Tibial artery (tissue), 4 donors: ENCODE results near the gene NEUROD1.

Experiments
- DNase-seq, 2 donors: peaks; one replicate each; pipeline ENCODE4 v3.0.0-alpha.2; 2019
- H3K27ac ChIP-seq, 2 donors: fragments of 200-600 bp; sonication (generic) in 1 of 2; 1 replicate in 1 of 2; 2 replicates in 1 of 2; pipeline ENCODE4 v1.5.1; 2018 to 2019; ENCODE audit warnings: mild to moderate bottlenecking in 1 of 2
- H3K27me3 ChIP-seq, 2 donors: fragments of 200-600 bp; sonication (generic) in 1 of 2; one replicate each; pipeline versions ENCODE4 v1.5.1 to v1.6.0; 2016 to 2019
- H3K36me3 ChIP-seq, 3 donors: fragments of 200-600 bp; sonication (generic) in 2 of 3; one replicate each; pipeline ENCODE4 v1.5.1; 2016 to 2019; ENCODE audit warnings: mild to moderate bottlenecking in 2 of 3
- H3K4me1 ChIP-seq, 4 donors: fragments of 200-600 bp; sonication (generic) in 2 of 4; 1 replicate in 3 of 4; 2 replicates in 1 of 4; pipeline ENCODE4 v1.5.1; 2016 to 2019
- H3K4me3 ChIP-seq, 2 donors: fragments of 200-600 bp; sonication (generic) in 1 of 2; 1 replicate in 1 of 2; 2 replicates in 1 of 2; pipeline ENCODE4 v1.5.1; 2018 to 2019; ENCODE audit warnings: mild to moderate bottlenecking in 2 of 2
- H3K9me3 ChIP-seq, 3 donors: fragments of 200-600 bp; sonication (generic) in 1 of 3; one replicate each; pipeline ENCODE4 v1.5.1; 2016 to 2019
- CTCF ChIP-seq, 2 experiments: fragments of 200-600 bp in 1 of 2; fragments of 450-650 bp in 1 of 2; IDR thresholded peaks; one replicate each; pipeline ENCODE4 v1.5.1; 2017 to 2019; ENCODE audit warnings: antibody characterized with exemption in 2 of 2, mild to moderate bottlenecking in 1 of 2, moderate library complexity in 1 of 2
- intact Hi-C: fragments of 100-400 bp; cut with DNase I; formaldehyde crosslinking; loops from one replicate; pipeline ENCODE4 v1.15.0; 2023; ENCODE audit warnings: low total_unique reads

NEUROD1 gene

GRCh38 chr2:181675254-181675653 is 5.1 kb downstream of the NEUROD1 start:
- intact Hi-C loops: no loop called here
- no peak for DNase-seq
- H3K4me1 ChIP-seq: peaks cover 0 to 1% (median under 1%) of the 10 kb centered on the region in 4 donors
- no peak overlapping the region for H3K4me3 ChIP-seq
- peaks cover 0 to 6% (median 0%) of the 10 kb centered on the region in 3 donors for H3K9me3 ChIP-seq
- H3K27me3 ChIP-seq: peaks cover 0 to 34% of the 10 kb centered on the region in 2 donors
- H3K36me3 ChIP-seq: no peaks in the 10 kb centered on the region
- H3K27ac ChIP-seq: no peak overlapping the region
- no peak for TF ChIP-seq CTCF (IDR thresholded peaks at IDR 0.05)

- intact Hi-C loops: no loop called here
- H3K27ac ChIP-seq: no peak overlapping the region
- no peaks in the 10 kb centered on the region for H3K4me1 ChIP-seq
- no peak for TF ChIP-seq CTCF (IDR thresholded peaks at IDR 0.05)
- peaks cover 0 to 26% of the 10 kb centered on the region in 2 donors for H3K27me3 ChIP-seq
- H3K9me3 ChIP-seq: peaks cover 0 to 6% (median 0%) of the 10 kb centered on the region in 3 donors
- no peak for DNase-seq
- no peaks in the 10 kb centered on the region for H3K36me3 ChIP-seq
- H3K4me3 ChIP-seq: no peak overlapping the region
Measured at GRCh38 chr2:181674461-181674860, 5.9 kb downstream of the NEUROD1 start.

GRCh38 chr2:181673173-181673572 is 7.1 kb downstream of the NEUROD1 start:
- H3K4me1 ChIP-seq: no peaks in the 10 kb centered on the region
- no peak overlapping the region for H3K27ac ChIP-seq
- intact Hi-C loops: no loop called here
- H3K9me3 ChIP-seq: peaks cover 0 to 3% (median 0%) of the 10 kb centered on the region in 3 donors
- DNase-seq: no peak
- no peaks in the 10 kb centered on the region for H3K36me3 ChIP-seq
- no peak overlapping the region for H3K4me3 ChIP-seq
- H3K27me3 ChIP-seq: peaks cover 0 to 14% of the 10 kb centered on the region in 2 donors
- no peak for TF ChIP-seq CTCF (IDR thresholded peaks at IDR 0.05)

- Histone ChIP-seq H3K27ac (no peak overlapping the region), H3K9me3 (no peaks in the 10 kb centered on the region), H3K36me3 (no peaks in the 10 kb centered on the region), H3K4me1 (no peaks in the 10 kb centered on the region), H3K4me3 (no peak overlapping the region), H3K27me3 (peaks cover 0 to 6% of the 10 kb centered on the region in 2 donors)
- DNase-seq: no peak
- intact Hi-C loops: no loop called here
- no peak for TF ChIP-seq CTCF (IDR thresholded peaks at IDR 0.05)
Measured at GRCh38 chr2:181672255-181673008, 7.9 kb downstream of the NEUROD1 start.

GRCh38 chr2:181670632-181671031 is 9.7 kb downstream of the NEUROD1 start:
- no peaks in the 10 kb centered on the region for H3K36me3 ChIP-seq
- DNase-seq: no peak
- H3K4me3 ChIP-seq: no peak overlapping the region
- H3K4me1 ChIP-seq: no peaks in the 10 kb centered on the region
- H3K9me3 ChIP-seq: peaks cover 0 to 4% (median 2%) of the 10 kb centered on the region in 3 donors
- intact Hi-C loops: no loop called here
- TF ChIP-seq CTCF (IDR thresholded peaks at IDR 0.05): no peak
- no peaks in the 10 kb centered on the region for H3K27me3 ChIP-seq
- H3K27ac ChIP-seq: no peak overlapping the region
